ENCODE measurements around the gene PRR9.

Gene PRR9

GRCh38 chr1:153265457-153265856, 48.1 kb downstream of the PRR9 start:
- no peak for DNase-seq (ENCODE audit: low read depth)

All from stimulated activated CD8-positive, alpha-beta memory T cell treated with anti-CD3 and anti-CD28 coated beads, Interleukin-4, amount 100 ng/mL, for 24 hours (primary cell).